WTC11 (cell line): ENCODE data around the gene ZPR1. TPM values are rescaled to one million over a fixed set of nuclear protein-coding genes. Genes with fewer than 3 reads are reported as not detected.
A peak's percentile ranks its signal among the peaks of the same experiment; 100 is the strongest.

ENCODE experiments used
- ATAC-seq: fragments of 200-7000 bp; cut with Tn5 transposase; 2 replicates; pipeline ENCODE4 v1.10.0; 2021; ENCODE audit warnings: mild to moderate bottlenecking, moderate library complexity
- CTCF ChIA-PET: fragments of 300-600 bp; sonication (Branson Sonifier 250); formaldehyde crosslinking; loops from one replicate; lab custom pipeline; 2021; ENCODE audit warnings: antibody characterized with exemption; lab: Charles Lee
- POLR2A ChIA-PET: fragments of 350-600 bp; sonication (Branson Sonifier 250); formaldehyde crosslinking; loops from one replicate; lab custom pipeline; 2021; ENCODE audit warnings: antibody characterized with exemption; lab: Charles Lee
- DNase-seq: peaks from one replicate; pipeline ENCODE4 v3.0.0; 2021; ENCODE audit warnings: low spot score
- H3K27ac Mint-ChIP-seq: 2 replicates; pipeline ENCODE4 v1.8.0; 2021; ENCODE audit warnings: mixed read lengths
- H3K27me3 Mint-ChIP-seq: 2 replicates; pipeline ENCODE4 v1.8.0; 2021; ENCODE audit warnings: low read depth, mild to moderate bottlenecking, moderate library complexity, mixed read lengths
- H3K36me3 Mint-ChIP-seq: 2 replicates; pipeline ENCODE4 v1.8.0; 2021; ENCODE audit warnings: mixed read lengths
- H3K4me1 Mint-ChIP-seq: 2 replicates; pipeline ENCODE4 v1.8.0; 2022; ENCODE audit warnings: mixed read lengths
- H3K4me3 Mint-ChIP-seq: 2 replicates; pipeline ENCODE4 v1.8.0; 2021; ENCODE audit warnings: mild to moderate bottlenecking, moderate library complexity, mixed read lengths
- H3K9me3 Mint-ChIP-seq: 2 replicates; pipeline ENCODE4 v1.8.0; 2021; ENCODE audit warnings: mixed read lengths
- ARID4B ChIP-seq: sonication (generic); formaldehyde crosslinking; IDR thresholded peaks from 2 replicates; pipeline ENCODE4 v1.8.0; 2023; ENCODE audit warnings: missing genetic modification reagents, mild to moderate bottlenecking, borderline replicate concordance
- ATF6 ChIP-seq: sonication (generic); formaldehyde crosslinking; IDR thresholded peaks from 2 replicates; pipeline ENCODE4 v1.8.1; 2023; ENCODE audit warnings: mild to moderate bottlenecking, missing genetic modification reagents
- E2F5 ChIP-seq: sonication (generic); formaldehyde crosslinking; IDR thresholded peaks from 2 replicates; pipeline ENCODE4 v1.8.1; 2022; ENCODE audit warnings: mild to moderate bottlenecking, moderate library complexity, missing genetic modification reagents
- FOXK1 ChIP-seq: sonication (generic); formaldehyde crosslinking; IDR thresholded peaks from 2 replicates; pipeline ENCODE4 v1.8.0; 2022; ENCODE audit warnings: mild to moderate bottlenecking, moderate library complexity, missing genetic modification reagents
- GABPB1 ChIP-seq: sonication (generic); formaldehyde crosslinking; IDR thresholded peaks from 2 replicates; pipeline ENCODE4 v1.8.1; 2023; ENCODE audit warnings: mild to moderate bottlenecking, missing genetic modification reagents
- HMGA2 ChIP-seq: fragments of 250-450 bp; sonication (Bioruptor Pico); IDR thresholded peaks from 2 replicates; pipeline ENCODE4 v1.4.0; 2021; ENCODE audit warnings: mild to moderate bottlenecking, moderate library complexity
- IRF1 ChIP-seq: sonication (generic); formaldehyde crosslinking; IDR thresholded peaks from 2 replicates; pipeline ENCODE4 v1.8.0; 2023; ENCODE audit warnings: missing genetic modification reagents
- MLX ChIP-seq: sonication (generic); formaldehyde crosslinking; IDR thresholded peaks from 2 replicates; pipeline ENCODE4 v1.8.1; 2023; ENCODE audit warnings: mild to moderate bottlenecking, missing genetic modification reagents, moderate library complexity
- NFATC4 ChIP-seq: fragments of 250-450 bp; sonication (Bioruptor Pico); IDR thresholded peaks from 2 replicates; pipeline ENCODE4 v1.9.0; 2021; ENCODE audit warnings: mild to moderate bottlenecking
- NFE2L1 ChIP-seq: sonication (generic); formaldehyde crosslinking; IDR thresholded peaks from 2 replicates; pipeline ENCODE4 v1.8.1; 2023; ENCODE audit warnings: missing genetic modification reagents
- NR3C1 ChIP-seq: sonication (generic); formaldehyde crosslinking; conservative IDR thresholded peaks from 2 replicates; pipeline ENCODE4 v1.8.1; 2023; ENCODE audit warnings: low read depth, mild to moderate bottlenecking, missing genetic modification reagents
- PRRX2 ChIP-seq: fragments of 250-450 bp; sonication (Bioruptor Pico); IDR thresholded peaks from 2 replicates; pipeline ENCODE4 v1.8.0; 2021; ENCODE audit warnings: mild to moderate bottlenecking
- TCF7 ChIP-seq: sonication (generic); formaldehyde crosslinking; IDR thresholded peaks from 2 replicates; pipeline ENCODE4 v1.8.0; 2022; ENCODE audit warnings: mild to moderate bottlenecking, low read depth, missing genetic modification reagents, moderate library complexity
- TP53 ChIP-seq: sonication (generic); formaldehyde crosslinking; IDR thresholded peaks from 2 replicates; pipeline ENCODE4 v1.8.1; 2023; ENCODE audit warnings: mild to moderate bottlenecking, missing genetic modification reagents
- USF2 ChIP-seq: sonication (generic); formaldehyde crosslinking; IDR thresholded peaks from 2 replicates; pipeline ENCODE4 v1.8.1; 2023; ENCODE audit warnings: mild to moderate bottlenecking, missing genetic modification reagents, moderate library complexity
- ZNF219 ChIP-seq: sonication (generic); formaldehyde crosslinking; IDR thresholded peaks from 2 replicates; pipeline ENCODE4 v1.8.0; 2023; ENCODE audit warnings: missing genetic modification reagents, mild to moderate bottlenecking, borderline replicate concordance
- ZNF396 ChIP-seq: fragments of 250-450 bp; sonication (Bioruptor Pico); IDR thresholded peaks from 2 replicates; pipeline ENCODE4 v1.8.0; 2021; ENCODE audit warnings: mild to moderate bottlenecking, moderate library complexity, borderline replicate concordance
- ZNF416 ChIP-seq: fragments of 250-450 bp; sonication (Bioruptor Pico); IDR thresholded peaks from 2 replicates; pipeline ENCODE4 v1.9.0; 2021; ENCODE audit warnings: mild to moderate bottlenecking, inconsistent platforms
- ZNF423 ChIP-seq: fragments of 250-450 bp; sonication (Bioruptor Pico); IDR thresholded peaks from 2 replicates; pipeline ENCODE4 v2.1.2; 2022; ENCODE audit warnings: mild to moderate bottlenecking, moderate library complexity
- total RNA-seq: library from RNA; stranded (reverse); gene quantifications from 3 replicates; pipeline ENCODE4 v1.2.3, GENCODE V29; 2021

Gene ZPR1
- total RNA-seq, 1 experiment from 2014 or later, result 59.6 TPM

- TF ChIP-seq ATF6 (no peak), IRF1 (no peak), HMGA2 (no peak), NR3C1 (CRISPR knock-in tag) (no peak), ZNF416 (CRISPR knock-in tag) (no peak), FOXK1 (no peak)
Observed at GRCh38 chr11:116788975-116789374, 1.2 kb upstream of the ZPR1 start (continued).

- TF ChIP-seq NFE2L1 (CRISPR knock-in tag) (no peak), ZNF423 (CRISPR knock-in tag) (no peak)
- TF ChIP-seq, all 79 proteins: peak for 0
- Mint-ChIP-seq H3K4me3 (peak overlapping the region; percentile 94), H3K9me3 (no peaks in the 10 kb centered on the region), H3K27me3 (peaks cover 26% of the 10 kb centered on the region), H3K36me3 (peaks cover 34% of the 10 kb centered on the region), H3K4me1 (peaks cover 24% of the 10 kb centered on the region), H3K27ac (peak overlapping the region; percentile 61)
- ChIA-PET CTCF (interaction anchor here (0.6 to 8.7 kb wide), 7 partner anchors 45 to 350 kb away, joined by 3 to 358 read pairs (median 5); partner anchors contain the start of genes APOA1 and SIK3), POLR2A (no interaction called here)
- no peak for DNase-seq
- no peak for ATAC-seq
Observed at GRCh38 chr11:116788534-116788933, 711 bp upstream of the ZPR1 start.

- no peaks in the 10 kb centered on the region for H3K9me3 Mint-ChIP-seq
- H3K27ac Mint-ChIP-seq, result no peak overlapping the region
- peaks cover 23% of the 10 kb centered on the region for H3K27me3 Mint-ChIP-seq
- POLR2A ChIA-PET, result no interaction called here
- H3K4me1 Mint-ChIP-seq, result peaks cover 21% of the 10 kb centered on the region
- TF ChIP-seq MLX (CRISPR knock-in tag), result no peak
- TF ChIP-seq ZNF396 (CRISPR knock-in tag), result no peak
- TF ChIP-seq ARID4B (CRISPR knock-in tag), result no peak
- TF ChIP-seq ZNF219, result no peak
- no peak for TF ChIP-seq HMGA2
- no peak for TF ChIP-seq TP53 (CRISPR knock-in tag)
- no peak for TF ChIP-seq NFE2L1 (CRISPR knock-in tag)
- no peak for TF ChIP-seq NFATC4
- peak overlapping the region; percentile 94 for H3K4me3 Mint-ChIP-seq
- DNase-seq (no peak), ATAC-seq (no peak)
- peaks cover 45% of the 10 kb centered on the region for H3K36me3 Mint-ChIP-seq
- CTCF ChIA-PET, result interaction anchor here (0.6 to 8.7 kb wide), 9 partner anchors 44 to 357 kb away, joined by 3 to 358 read pairs (median 4); partner anchors contain the start of gene APOA1
Observed at GRCh38 chr11:116787436-116787785, 412 bp downstream of the ZPR1 start.

GRCh38 chr11:116786966-116787365 is 857 bp downstream of the ZPR1 start:
- Mint-ChIP-seq H3K27ac (peak overlapping the region; percentile 43), H3K27me3 (peaks cover 23% of the 10 kb centered on the region), H3K4me3 (peak overlapping the region; percentile 94), H3K4me1 (peaks cover 21% of the 10 kb centered on the region), H3K9me3 (no peaks in the 10 kb centered on the region), H3K36me3 (peaks cover 50% of the 10 kb centered on the region)
- ATAC-seq (no peak), DNase-seq (no peak)
- CTCF ChIA-PET, result interaction anchor here (0.6 to 8.7 kb wide), 5 partner anchors 14 to 358 kb away, joined by 3 to 358 read pairs (median 9); partner anchors contain the start of genes APOA1 and BUD13
- POLR2A ChIA-PET, result no interaction called here
- no peak for TF ChIP-seq GABPB1 (CRISPR knock-in tag)
- no peak for TF ChIP-seq PRRX2 (CRISPR knock-in tag)
- no peak for TF ChIP-seq E2F5 (CRISPR knock-in tag)
- no peak for TF ChIP-seq TCF7 (CRISPR knock-in tag)
- no peak for TF ChIP-seq MLX (CRISPR knock-in tag)
- TF ChIP-seq USF2 (CRISPR knock-in tag), result no peak
